ENCODE measurements around the gene BCKDHB.

BCKDHB gene

DNA sequence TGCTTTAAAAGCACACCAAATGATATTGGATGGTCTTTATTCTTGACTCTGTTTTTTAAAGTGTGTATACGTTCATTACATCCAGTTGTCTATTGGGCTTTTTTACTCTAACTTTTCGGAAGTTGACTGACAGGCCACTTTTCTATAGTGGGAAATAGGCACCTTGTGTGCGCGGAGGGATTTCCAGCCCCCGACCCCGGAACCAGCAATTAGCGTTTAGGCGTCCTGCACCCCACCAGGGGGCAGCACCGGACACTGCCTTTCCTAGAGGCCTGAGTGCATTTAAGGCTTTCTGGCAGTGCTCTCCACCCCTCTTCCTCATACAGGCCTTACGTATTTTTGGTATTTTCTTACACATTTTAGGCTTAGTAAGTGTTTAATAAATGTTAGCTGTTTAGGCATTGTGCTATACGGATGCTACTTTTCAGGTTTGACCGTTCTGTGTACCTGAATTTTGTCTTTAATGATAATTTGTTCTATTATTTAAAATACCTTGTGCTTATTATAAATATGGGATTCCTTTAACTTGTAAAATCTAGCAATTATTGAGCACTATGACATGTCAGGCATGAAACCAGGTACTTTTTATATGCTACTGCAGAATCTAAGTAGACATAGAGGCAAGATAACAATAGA, 231.8 kb downstream of the BCKDHB start:
- no peaks in the 10 kb centered on the region for H3K36me3 ChIP-seq (ENCODE audit: control insufficient read depth in 4 of 4, insufficient read depth in 4 of 4, low read length in 3 of 4)
- POLR2A ChIA-PET, result no interaction called here
- no peaks in the 10 kb centered on the region for H3K27me3 ChIP-seq (replicated peaks in 2 of 5; ENCODE audit: control insufficient read depth in 4 of 5, insufficient read depth in 5 of 5, low read length in 4 of 5)
- CTCF ChIA-PET, result interaction anchor here (0.6 kb wide), 1 partner anchor 8 kb away, joined by 3 read pairs; no protein-coding TSS in a partner anchor
- peak; percentile 63 to 84 (median 81) for DNase-seq
- 8% methylated on average over 6 of the region's 12 CpGs for WGBS (ENCODE audit: insufficient coverage)
- H3K4me1 ChIP-seq (ENCODE audit: control extremely low read depth in 1 of 4, control insufficient read depth in 4 of 4, insufficient read depth in 4 of 4, low read length in 3 of 4), result no peaks in the 10 kb centered on the region
- H3K27ac ChIP-seq (ENCODE audit: insufficient read depth in 1 of 2, low read depth in 1 of 2, low read length in 2 of 2, poor library complexity in 1 of 2, severe bottlenecking in 2 of 2), result no peak overlapping the region
- no peaks in the 10 kb centered on the region for H3K9me3 ChIP-seq (ENCODE audit: control extremely low read depth in 1 of 5, control insufficient read depth in 4 of 5, insufficient read depth in 2 of 5, low read depth in 1 of 5, low read length in 4 of 5)
- H3K4me3 ChIP-seq (ENCODE audit: control insufficient read depth in 1 of 7, extremely low read depth in 1 of 7, insufficient read depth in 4 of 7, low read depth in 2 of 7, low read length in 6 of 7), result peak overlapping the region in 1 of 7 experiments; percentile 39

DNA sequence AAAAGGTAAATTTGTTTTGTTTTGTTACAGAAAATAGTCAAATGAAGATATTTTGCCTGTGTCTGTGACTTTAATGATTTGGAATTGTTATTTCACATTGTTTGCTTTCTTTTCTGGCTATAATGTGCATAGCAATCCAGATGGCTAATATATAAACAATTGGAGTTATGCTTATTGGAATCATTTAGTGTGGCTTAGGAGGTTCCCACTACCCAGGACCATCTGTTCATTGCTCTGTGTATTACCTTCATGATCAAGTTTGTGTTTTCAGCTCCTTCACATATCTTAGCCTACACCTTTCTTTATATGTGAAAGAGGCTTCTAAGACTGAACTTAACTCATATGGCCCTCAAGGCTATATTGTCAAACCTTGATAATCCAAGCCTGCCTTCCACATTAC, 232.9 kb downstream of the BCKDHB start:
- no peak overlapping the region for H3K27ac ChIP-seq (ENCODE audit: insufficient read depth in 1 of 2, low read depth in 1 of 2, low read length in 2 of 2, poor library complexity in 1 of 2, severe bottlenecking in 2 of 2)
- POLR2A ChIA-PET, result interaction anchor here (0.6 kb wide), 1 partner anchor 61 kb away, joined by 3 read pairs; no protein-coding TSS in a partner anchor
- DNase-seq, result no peak
- H3K4me3 ChIP-seq (ENCODE audit: control insufficient read depth in 1 of 7, extremely low read depth in 1 of 7, insufficient read depth in 4 of 7, low read depth in 2 of 7, low read length in 6 of 7), result no peak overlapping the region
- H3K36me3 ChIP-seq (ENCODE audit: control insufficient read depth in 4 of 4, insufficient read depth in 4 of 4, low read length in 3 of 4), result no peaks in the 10 kb centered on the region
- CTCF ChIA-PET, result interaction anchor here (1.3 kb wide), 1 partner anchor 9 kb away, joined by 6 read pairs; no protein-coding TSS in a partner anchor
- no peaks in the 10 kb centered on the region for H3K9me3 ChIP-seq (ENCODE audit: control extremely low read depth in 1 of 5, control insufficient read depth in 4 of 5, insufficient read depth in 2 of 5, low read depth in 1 of 5, low read length in 4 of 5)
- H3K4me1 ChIP-seq (ENCODE audit: control extremely low read depth in 1 of 4, control insufficient read depth in 4 of 4, insufficient read depth in 4 of 4, low read length in 3 of 4), result no peaks in the 10 kb centered on the region
- H3K27me3 ChIP-seq (replicated peaks in 2 of 5; ENCODE audit: control insufficient read depth in 4 of 5, insufficient read depth in 5 of 5, low read length in 4 of 5), result no peaks in the 10 kb centered on the region

DNA sequence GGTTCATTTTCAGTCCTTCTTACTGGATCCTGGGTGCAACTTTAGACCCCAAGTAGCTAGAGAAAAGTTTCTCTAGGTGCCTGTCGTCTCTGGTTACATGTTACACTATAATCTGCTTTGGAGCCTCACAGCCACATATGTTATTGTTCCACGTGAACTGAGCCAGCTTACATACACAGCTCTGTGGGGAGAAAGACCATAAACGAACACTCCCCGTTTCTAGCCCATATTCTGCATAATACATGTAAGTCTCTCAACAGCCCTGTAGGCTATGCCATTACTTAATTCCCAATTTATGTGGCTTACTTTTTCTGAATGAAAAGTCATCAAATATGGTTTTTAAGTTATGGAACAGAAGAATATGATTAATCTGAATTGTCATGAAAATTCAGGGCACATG, 233.8 kb downstream of the BCKDHB start:
- no peak for DNase-seq
- Histone ChIP-seq H3K27ac (ENCODE audit: insufficient read depth in 1 of 2, low read depth in 1 of 2, low read length in 2 of 2, poor library complexity in 1 of 2, severe bottlenecking in 2 of 2) (no peak overlapping the region), H3K9me3 (ENCODE audit: control extremely low read depth in 1 of 5, control insufficient read depth in 4 of 5, insufficient read depth in 2 of 5, low read depth in 1 of 5, low read length in 4 of 5) (no peaks in the 10 kb centered on the region), H3K27me3 (replicated peaks in 2 of 5; ENCODE audit: control insufficient read depth in 4 of 5, insufficient read depth in 5 of 5, low read length in 4 of 5) (no peaks in the 10 kb centered on the region), H3K36me3 (ENCODE audit: control insufficient read depth in 4 of 4, insufficient read depth in 4 of 4, low read length in 3 of 4) (no peaks in the 10 kb centered on the region), H3K4me3 (ENCODE audit: control insufficient read depth in 1 of 7, extremely low read depth in 1 of 7, insufficient read depth in 4 of 7, low read depth in 2 of 7, low read length in 6 of 7) (no peak overlapping the region), H3K4me1 (ENCODE audit: control extremely low read depth in 1 of 4, control insufficient read depth in 4 of 4, insufficient read depth in 4 of 4, low read length in 3 of 4) (no peaks in the 10 kb centered on the region)
- ChIA-PET CTCF (interaction anchor here (1.3 kb wide), 1 partner anchor 10 kb away, joined by 6 read pairs; no protein-coding TSS in a partner anchor), POLR2A (no interaction called here)
- WGBS (ENCODE audit: insufficient coverage), result 91% methylated on average over 4 of the region's 4 CpGs

DNA sequence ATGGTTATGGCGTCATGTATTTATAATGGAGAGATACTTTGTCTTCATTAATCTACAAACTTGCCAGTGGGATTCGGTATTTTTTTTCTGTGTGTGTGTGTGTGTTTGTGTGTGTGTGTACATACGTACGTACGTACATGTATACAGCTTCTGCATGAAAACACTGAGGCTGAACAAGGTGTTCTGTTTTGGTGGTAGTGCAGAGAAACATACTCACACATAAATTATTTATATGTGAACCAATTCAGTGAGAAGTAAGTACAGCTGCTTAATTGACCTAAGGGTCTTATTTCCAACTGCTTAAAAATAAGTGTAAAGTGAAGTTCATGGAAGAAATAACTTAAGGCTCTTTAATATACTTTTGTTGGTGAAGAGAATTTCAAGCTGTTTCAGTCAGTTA, 234.2 kb downstream of the BCKDHB start:
- 0% methylated on average over 1 of the region's 5 CpGs for WGBS (ENCODE audit: insufficient coverage)
- Histone ChIP-seq H3K9me3 (ENCODE audit: control extremely low read depth in 1 of 5, control insufficient read depth in 4 of 5, insufficient read depth in 2 of 5, low read depth in 1 of 5, low read length in 4 of 5) (no peaks in the 10 kb centered on the region), H3K4me1 (ENCODE audit: control extremely low read depth in 1 of 4, control insufficient read depth in 4 of 4, insufficient read depth in 4 of 4, low read length in 3 of 4) (no peaks in the 10 kb centered on the region), H3K4me3 (ENCODE audit: control insufficient read depth in 1 of 7, extremely low read depth in 1 of 7, insufficient read depth in 4 of 7, low read depth in 2 of 7, low read length in 6 of 7) (no peak overlapping the region), H3K36me3 (ENCODE audit: control insufficient read depth in 4 of 4, insufficient read depth in 4 of 4, low read length in 3 of 4) (no peaks in the 10 kb centered on the region), H3K27me3 (replicated peaks in 2 of 5; ENCODE audit: control insufficient read depth in 4 of 5, insufficient read depth in 5 of 5, low read length in 4 of 5) (no peaks in the 10 kb centered on the region), H3K27ac (ENCODE audit: insufficient read depth in 1 of 2, low read depth in 1 of 2, low read length in 2 of 2, poor library complexity in 1 of 2, severe bottlenecking in 2 of 2) (no peak overlapping the region)
- ChIA-PET POLR2A (no interaction called here), CTCF (no interaction called here)
- DNase-seq, result no peak

DNA sequence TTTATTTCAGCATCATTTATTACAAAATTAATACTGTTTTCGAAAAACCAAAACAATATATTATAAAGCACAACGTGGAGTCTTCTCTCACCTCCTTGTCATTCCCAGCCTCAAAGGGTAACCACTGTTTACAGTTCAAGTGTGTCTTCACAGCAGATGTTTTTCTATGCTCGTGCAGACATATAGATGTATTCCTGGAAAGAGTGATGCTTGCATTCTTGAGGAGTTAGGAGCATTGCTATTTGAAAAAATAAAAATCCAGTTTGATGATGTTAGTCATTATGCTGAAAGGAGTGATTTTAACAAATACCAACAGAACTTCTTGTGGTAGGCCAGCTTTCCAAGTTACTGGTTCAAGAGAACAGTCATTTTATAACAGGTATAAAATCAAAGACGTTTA, 234.9 kb downstream of the BCKDHB start:
- no peak overlapping the region for H3K4me3 ChIP-seq (ENCODE audit: control insufficient read depth in 1 of 7, extremely low read depth in 1 of 7, insufficient read depth in 4 of 7, low read depth in 2 of 7, low read length in 6 of 7)
- DNase-seq, result no peak
- no peak overlapping the region for H3K27ac ChIP-seq (ENCODE audit: insufficient read depth in 1 of 2, low read depth in 1 of 2, low read length in 2 of 2, poor library complexity in 1 of 2, severe bottlenecking in 2 of 2)
- POLR2A ChIA-PET, result no interaction called here
- CTCF ChIA-PET, result interaction anchor here (0.8 to 0.9 kb wide), 2 partner anchors 9 to 16 kb away, joined by 3 to 4 read pairs; no protein-coding TSS in a partner anchor
- H3K4me1 ChIP-seq (ENCODE audit: control extremely low read depth in 1 of 4, control insufficient read depth in 4 of 4, insufficient read depth in 4 of 4, low read length in 3 of 4), result no peaks in the 10 kb centered on the region
- H3K36me3 ChIP-seq (ENCODE audit: control insufficient read depth in 4 of 4, insufficient read depth in 4 of 4, low read length in 3 of 4), result no peaks in the 10 kb centered on the region
- no peaks in the 10 kb centered on the region for H3K9me3 ChIP-seq (ENCODE audit: control extremely low read depth in 1 of 5, control insufficient read depth in 4 of 5, insufficient read depth in 2 of 5, low read depth in 1 of 5, low read length in 4 of 5)
- WGBS (ENCODE audit: insufficient coverage), result 90% methylated on average over 2 of the region's 4 CpGs
- no peaks in the 10 kb centered on the region for H3K27me3 ChIP-seq (replicated peaks in 2 of 5; ENCODE audit: control insufficient read depth in 4 of 5, insufficient read depth in 5 of 5, low read length in 4 of 5)

DNA sequence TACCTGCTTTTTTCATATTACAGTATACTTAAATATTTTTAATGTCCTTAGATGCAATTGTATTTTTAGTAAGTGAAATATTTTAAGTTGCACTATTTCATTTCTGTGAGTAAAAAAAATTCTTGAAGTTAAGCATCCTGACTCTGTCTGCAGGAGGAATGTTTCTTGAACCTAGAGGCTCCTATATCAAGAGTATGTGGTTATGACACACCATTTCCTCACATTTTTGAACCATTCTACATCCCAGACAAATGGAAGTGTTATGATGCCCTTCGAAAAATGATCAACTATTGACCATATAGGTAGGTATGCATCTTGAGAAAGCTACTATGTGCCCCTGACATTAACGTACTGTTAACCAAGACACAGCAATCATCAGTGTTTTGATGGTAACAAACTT, 237.0 kb downstream of the BCKDHB start:
- no peaks in the 10 kb centered on the region for H3K36me3 ChIP-seq (ENCODE audit: control insufficient read depth in 4 of 4, insufficient read depth in 4 of 4, low read length in 3 of 4)
- no peak overlapping the region for H3K4me3 ChIP-seq (ENCODE audit: control insufficient read depth in 1 of 7, extremely low read depth in 1 of 7, insufficient read depth in 4 of 7, low read depth in 2 of 7, low read length in 6 of 7)
- ChIA-PET CTCF (no interaction called here), POLR2A (no interaction called here)
- no peaks in the 10 kb centered on the region for H3K27me3 ChIP-seq (replicated peaks in 2 of 5; ENCODE audit: control insufficient read depth in 4 of 5, insufficient read depth in 5 of 5, low read length in 4 of 5)
- no peak for DNase-seq
- no peaks in the 10 kb centered on the region for H3K9me3 ChIP-seq (ENCODE audit: control extremely low read depth in 1 of 5, control insufficient read depth in 4 of 5, insufficient read depth in 2 of 5, low read depth in 1 of 5, low read length in 4 of 5)
- H3K27ac ChIP-seq (ENCODE audit: insufficient read depth in 1 of 2, low read depth in 1 of 2, low read length in 2 of 2, poor library complexity in 1 of 2, severe bottlenecking in 2 of 2), result no peak overlapping the region
- no CpG with 5 or more reads among the region's 2 CpGs for WGBS (ENCODE audit: insufficient coverage)
- no peaks in the 10 kb centered on the region for H3K4me1 ChIP-seq (ENCODE audit: control extremely low read depth in 1 of 4, control insufficient read depth in 4 of 4, insufficient read depth in 4 of 4, low read length in 3 of 4)

DNA sequence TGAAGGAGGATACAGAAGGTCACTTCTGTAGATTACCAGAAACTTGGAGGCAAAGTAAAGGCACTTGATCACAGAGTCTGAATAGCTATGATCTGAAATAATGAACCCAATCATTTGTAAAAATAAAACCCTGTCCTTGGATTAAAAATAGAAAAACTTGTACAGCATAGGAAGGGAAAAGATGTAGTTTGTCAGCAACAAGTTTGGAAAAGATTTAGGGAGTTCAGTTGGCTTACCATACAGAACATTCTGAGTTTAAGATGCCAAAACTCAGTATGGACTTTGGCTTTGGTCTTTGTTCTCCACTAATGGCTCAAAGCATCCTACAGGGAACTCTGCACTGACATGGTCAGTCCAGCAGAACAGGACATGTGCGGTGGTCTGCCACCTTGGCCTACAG, 240.6 kb downstream of the BCKDHB start:
- Histone ChIP-seq H3K4me3 (ENCODE audit: control insufficient read depth in 1 of 7, extremely low read depth in 1 of 7, insufficient read depth in 4 of 7, low read depth in 2 of 7, low read length in 6 of 7) (no peak overlapping the region), H3K9me3 (ENCODE audit: control extremely low read depth in 1 of 5, control insufficient read depth in 4 of 5, insufficient read depth in 2 of 5, low read depth in 1 of 5, low read length in 4 of 5) (no peaks in the 10 kb centered on the region), H3K27ac (ENCODE audit: insufficient read depth in 1 of 2, low read depth in 1 of 2, low read length in 2 of 2, poor library complexity in 1 of 2, severe bottlenecking in 2 of 2) (no peak overlapping the region), H3K36me3 (ENCODE audit: control insufficient read depth in 4 of 4, insufficient read depth in 4 of 4, low read length in 3 of 4) (no peaks in the 10 kb centered on the region), H3K27me3 (replicated peaks in 2 of 5; ENCODE audit: control insufficient read depth in 4 of 5, insufficient read depth in 5 of 5, low read length in 4 of 5) (no peaks in the 10 kb centered on the region), H3K4me1 (ENCODE audit: control extremely low read depth in 1 of 4, control insufficient read depth in 4 of 4, insufficient read depth in 4 of 4, low read length in 3 of 4) (no peaks in the 10 kb centered on the region)
- POLR2A ChIA-PET, result interaction anchor here (0.7 kb wide), 1 partner anchor 12 kb away, joined by 3 read pairs; no protein-coding TSS in a partner anchor
- DNase-seq, result no peak
- CTCF ChIA-PET, result no interaction called here
- no CpG with 5 or more reads among the region's 1 CpG for WGBS (ENCODE audit: insufficient coverage)
